OCI-LY7 (cell line): ENCODE data around the gene LRRN3. TPM values are rescaled to one million over a fixed set of nuclear protein-coding genes. Genes with fewer than 3 reads are reported as not detected.

Experiments
- BruUV-seq: library from RNA; stranded (reverse); fragments of 400-500 nt; replicated peaks from 2 replicates; lab custom pipeline; 2021; lab: Mats Ljungman, UMichigan
- CTCF ChIA-PET: fragments of 300-600 bp; sonication (Branson Sonifier 250); formaldehyde crosslinking; loops from one replicate; lab custom pipeline; 2022; ENCODE audit warnings: antibody characterized with exemption; ENCODE audit not compliant: unreplicated experiment; lab: Charles Lee
- POLR2A ChIA-PET: fragments of 300-600 bp; sonication (Branson Sonifier 250); formaldehyde crosslinking; loops from one replicate; lab custom pipeline; 2022; ENCODE audit warnings: antibody characterized with exemption; lab: Charles Lee
- DNase-seq: peaks from one replicate; pipeline ENCODE4 v3.0.0-alpha.2; 2015; ENCODE audit warnings: low spot score
- H2AFZ ChIP-seq: fragments of 200-600 bp; sonication (generic), shearing (Covaris generic); 2 replicates; pipeline ENCODE4 v1.6.1; 2014; ENCODE audit warnings: mild to moderate bottlenecking, antibody characterized with exemption, low read length, moderate library complexity
- H3K27ac ChIP-seq: fragments of 200-600 bp; sonication (generic); 2 replicates; pipeline ENCODE4 v1.5.1; 2014; ENCODE audit warnings: mixed run types, low read depth, mild to moderate bottlenecking, moderate library complexity, low read length, inconsistent platforms; ENCODE audit not compliant: poor library complexity, severe bottlenecking
- H3K36me3 ChIP-seq: fragments of 200-600 bp; sonication (generic); 2 replicates; pipeline ENCODE4 v1.6.1; 2014; ENCODE audit warnings: mild to moderate bottlenecking, antibody characterized with exemption, low read length, moderate library complexity, mixed read lengths; ENCODE audit not compliant: insufficient read depth
- H3K4me1 ChIP-seq: fragments of 200-600 bp; sonication (generic); 2 replicates; pipeline ENCODE4 v1.5.1; 2014; ENCODE audit warnings: mild to moderate bottlenecking, low read length; ENCODE audit not compliant: insufficient read depth, poor library complexity, severe bottlenecking
- H3K4me2 ChIP-seq: fragments of 200-600 bp; sonication (generic); 2 replicates; pipeline ENCODE4 v1.6.1; 2014; ENCODE audit warnings: mild to moderate bottlenecking, low read length
- H3K4me3 ChIP-seq: fragments of 200-600 bp; sonication (generic); 2 replicates; pipeline ENCODE4 v1.5.1; 2014; ENCODE audit warnings: mild to moderate bottlenecking, low read depth, low read length; ENCODE audit not compliant: poor library complexity, severe bottlenecking
- H3K79me2 ChIP-seq: fragments of 200-600 bp; sonication (generic); 2 replicates; pipeline ENCODE4 v1.6.1; 2016; ENCODE audit warnings: low read depth, mild to moderate bottlenecking, low read length, moderate library complexity, mixed read lengths; ENCODE audit not compliant: insufficient read depth
- H3K9me2 ChIP-seq: fragments of 200-600 bp; sonication (generic); 2 replicates; pipeline ENCODE4 v1.6.1; 2016; ENCODE audit warnings: mild to moderate bottlenecking, low read length, mixed read lengths; ENCODE audit not compliant: insufficient read depth
- H3K9me3 ChIP-seq: fragments of 200-600 bp; sonication (generic); 2 replicates; pipeline ENCODE4 v1.6.1; 2014; ENCODE audit warnings: mild to moderate bottlenecking, mixed run types, low read length, mixed read lengths
- H4K20me1 ChIP-seq: fragments of 200-600 bp; sonication (generic); 2 replicates; pipeline ENCODE4 v1.6.1; 2014; ENCODE audit warnings: mild to moderate bottlenecking, antibody characterized with exemption, low read length, moderate library complexity, mixed read lengths; ENCODE audit not compliant: insufficient read depth
- CTCF ChIP-seq: fragments of 200-600 bp; sonication (generic); conservative IDR thresholded peaks from 2 replicates; pipeline ENCODE4 v1.5.1; 2014; ENCODE audit warnings: mild to moderate bottlenecking, antibody characterized with exemption, low read length, moderate library complexity, mixed read lengths
- EZH2phosphoT487 ChIP-seq: fragments of 200-600 bp; sonication (generic); IDR thresholded peaks from 2 replicates; pipeline ENCODE4 v1.6.1; 2018; ENCODE audit warnings: low read depth, borderline replicate concordance, mild to moderate bottlenecking, mixed run types, antibody characterized with exemption, low read length, moderate library complexity, mixed read lengths
- intact Hi-C: fragments of 100-400 bp; cut with micrococcal nuclease; formaldehyde crosslinking; loops from one replicate; pipeline ENCODE4 v1.10.0; 2022; ENCODE audit not compliant: unreplicated experiment
- total RNA-seq, 2 experiments: library from RNA; depleted of rRNA in 1 of 2; stranded (reverse); fragments of >200 nt in 1 of 2; shearing (Covaris generic) in 1 of 2; gene quantifications; 2 replicates each; pipeline ENCODE4 v1.2.3, GENCODE V29; 2014 to 2022

LRRN3 gene
- total RNA-seq, 2 experiments from 2014 or later, result not detected

- H3K4me2 ChIP-seq, result no peak overlapping the region
- BruUV-seq, result no TSS peak
- no peak for TF ChIP-seq CTCF
- TF ChIP-seq EZH2phosphoT487, result no peak
- no peaks in the 10 kb centered on the region for H4K20me1 ChIP-seq
- H3K36me3 ChIP-seq, result no peaks in the 10 kb centered on the region
- H3K27ac ChIP-seq, result no peak overlapping the region
- DNase-seq, result no peak
- no peaks in the 10 kb centered on the region for H3K4me1 ChIP-seq
- no peaks in the 10 kb centered on the region for H3K79me2 ChIP-seq
- intact Hi-C loops, result no loop called here
- H3K9me3 ChIP-seq, result no peaks in the 10 kb centered on the region
- ChIA-PET CTCF (no interaction called here), POLR2A (no interaction called here)
- H3K9me2 ChIP-seq, result no peaks in the 10 kb centered on the region
- no peak overlapping the region for H2AFZ ChIP-seq
- no peak overlapping the region for H3K4me3 ChIP-seq
Measured at GRCh38 chr7:111049971-111050680, 40.8 kb upstream of the LRRN3 start.

DNA sequence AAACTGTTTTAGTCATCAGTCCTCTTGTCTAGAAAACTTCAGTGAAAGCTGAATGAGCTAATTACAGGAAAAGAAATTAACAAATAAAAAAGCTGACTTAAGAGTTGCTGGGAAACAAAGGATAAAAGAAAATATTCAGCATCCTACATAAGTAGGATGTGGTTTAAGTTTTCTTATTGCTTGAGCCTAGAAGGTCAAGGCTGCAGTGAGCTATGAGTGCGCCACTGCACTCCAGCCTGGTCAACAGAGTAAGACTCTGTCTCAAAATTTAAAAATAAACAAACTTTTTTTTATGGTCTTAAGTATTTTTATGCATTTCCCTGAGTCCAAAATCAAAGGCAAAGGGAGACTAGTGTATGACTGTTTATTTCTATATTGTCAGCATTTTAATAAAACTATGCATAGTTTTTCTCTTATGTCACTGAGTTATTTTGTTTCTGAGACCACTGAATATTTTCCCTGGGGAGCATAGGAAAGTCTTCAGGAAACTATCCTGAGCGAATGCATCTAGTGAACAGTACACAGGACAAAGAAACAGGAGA, 40.0 kb upstream of the LRRN3 start:
- CTCF ChIA-PET, result no interaction called here
- POLR2A ChIA-PET, result interaction anchor here (0.6 kb wide), 2 partner anchors 705 to 812 kb away, joined by 3 read pairs; no protein-coding TSS in a partner anchor

More for the DNA sequence above, 40.0 kb upstream of the LRRN3 start:
- Histone ChIP-seq H3K4me1 (no peaks in the 10 kb centered on the region), H3K27ac (no peak overlapping the region), H3K36me3 (no peaks in the 10 kb centered on the region), H3K4me2 (no peak overlapping the region), H3K9me2 (no peaks in the 10 kb centered on the region), H3K9me3 (no peaks in the 10 kb centered on the region), H3K79me2 (no peaks in the 10 kb centered on the region), H3K4me3 (no peak overlapping the region), H2AFZ (no peak overlapping the region), H4K20me1 (no peaks in the 10 kb centered on the region)
- DNase-seq, result no peak
- intact Hi-C loops, result no loop called here
- no TSS peak for BruUV-seq
- no peak for TF ChIP-seq CTCF
- TF ChIP-seq EZH2phosphoT487, result no peak
